GM06990 (cell line): Measurements from ENCODE around the gene PLAAT5.

Source experiments
- DNase-seq: peaks from one replicate; pipeline ENCODE4 v3.0.0-alpha.2; 2011; ENCODE audit not compliant: insufficient read length; ENCODE audit errors: extremely low read depth
- H3K27me3 ChIP-seq: replicated peaks from 2 replicates; pipeline ENCODE4 v1.6.0; 2011; ENCODE audit warnings: low read length; ENCODE audit not compliant: control insufficient read depth, insufficient read depth
- H3K36me3 ChIP-seq: 2 replicates; pipeline ENCODE4 v1.5.1; 2011; ENCODE audit warnings: low read length; ENCODE audit not compliant: control insufficient read depth, insufficient read depth
- H3K4me3 ChIP-seq: replicated peaks from 2 replicates; pipeline ENCODE4 v1.5.1; 2011; ENCODE audit warnings: low read depth, mild to moderate bottlenecking, control low read depth, low read length
- CTCF ChIP-seq: IDR thresholded peaks from 2 replicates; pipeline ENCODE4 v1.5.1; 2011; ENCODE audit warnings: low read length, control low read depth, mild to moderate bottlenecking, inconsistent platforms; ENCODE audit not compliant: insufficient read depth, poor library complexity, severe bottlenecking

Gene PLAAT5

GRCh38 chr11:63527667-63528066, 36.7 kb upstream of the PLAAT5 start:
- Histone ChIP-seq H3K4me3 (no peak overlapping the region), H3K27me3 (no peaks in the 10 kb centered on the region), H3K36me3 (no peaks in the 10 kb centered on the region)
- DNase-seq: no peak
- TF ChIP-seq CTCF: no peak

GRCh38 chr11:63523151-63523550, 32.2 kb upstream of the PLAAT5 start:
- TF ChIP-seq CTCF: no peak
- Histone ChIP-seq H3K27me3 (no peaks in the 10 kb centered on the region), H3K36me3 (no peaks in the 10 kb centered on the region), H3K4me3 (no peak overlapping the region)
- no peak for DNase-seq

- DNase-seq: no peak
- no peak overlapping the region for H3K4me3 ChIP-seq
- no peaks in the 10 kb centered on the region for H3K36me3 ChIP-seq
- no peak for TF ChIP-seq CTCF
- H3K27me3 ChIP-seq: no peaks in the 10 kb centered on the region
These were observed 30.9 kb upstream of the PLAAT5 start for GRCh38 chr11:63521896-63522295.

GRCh38 chr11:63520606-63521170, 29.7 kb upstream of the PLAAT5 start:
- H3K36me3 ChIP-seq: no peaks in the 10 kb centered on the region
- no peak for DNase-seq
- no peak overlapping the region for H3K4me3 ChIP-seq
- H3K27me3 ChIP-seq: no peaks in the 10 kb centered on the region
- TF ChIP-seq CTCF: no peak

- no peak for DNase-seq
- H3K27me3 ChIP-seq: no peaks in the 10 kb centered on the region; the same call in 1 of the 2 replicates
- H3K36me3 ChIP-seq: no peaks in the 10 kb centered on the region
- no peak for TF ChIP-seq CTCF
- H3K4me3 ChIP-seq: no peak overlapping the region
These were observed 27.6 kb upstream of the PLAAT5 start for GRCh38 chr11:63518548-63518947.

GRCh38 chr11:63517156-63517555, 26.2 kb upstream of the PLAAT5 start:
- no peaks in the 10 kb centered on the region; the same call in 1 of the 2 replicates for H3K27me3 ChIP-seq
- no peak for TF ChIP-seq CTCF
- no peak for DNase-seq
- no peaks in the 10 kb centered on the region for H3K36me3 ChIP-seq
- no peak overlapping the region for H3K4me3 ChIP-seq
